Measurements from ENCODE around the gene RANBP10. TPM values are rescaled to one million over a fixed set of nuclear protein-coding genes. Genes with fewer than 3 reads are reported as not detected.
"Not testable (repeated sequence)": the region's sequence is repeated elsewhere in the genome, so short reads cannot be mapped to it uniquely, and the experiment has no call there.

The RANBP10 gene
- total RNA-seq, 1 donor from 2014 or later = 11.4 TPM

DNA sequence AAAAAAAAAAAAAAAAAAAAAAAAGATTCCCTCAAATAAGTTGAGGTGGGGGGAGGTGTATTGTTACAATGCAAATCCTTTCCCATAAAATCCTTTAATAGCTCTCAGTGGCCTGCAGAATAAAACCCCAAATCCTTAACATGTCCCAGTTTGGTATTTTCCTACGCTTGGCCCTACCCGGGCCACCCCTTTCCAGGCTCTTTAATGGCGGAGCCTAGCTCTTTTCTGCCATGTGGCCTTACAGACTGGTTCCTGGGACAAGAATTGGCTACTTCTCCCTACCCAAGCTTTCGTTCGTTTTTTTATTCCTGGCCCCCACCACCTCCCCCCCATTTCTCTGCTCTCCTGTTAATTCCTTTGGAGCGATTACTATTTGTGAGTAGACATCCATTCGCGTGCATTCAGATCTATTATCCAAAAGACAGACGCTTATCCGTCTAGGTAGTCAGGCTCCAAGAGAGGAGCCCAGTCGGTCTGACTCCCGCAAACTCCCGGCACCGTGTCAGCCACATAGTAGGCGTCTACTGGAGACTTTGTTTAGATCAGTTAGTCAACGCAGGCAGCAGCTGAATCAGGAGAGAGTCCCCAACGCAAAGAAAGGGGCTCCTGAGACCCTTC is 34.9 kb upstream of the RANBP10 start:
- Histone ChIP-seq H3K4me2 (peak overlapping the region; percentile 91), H3K36me3 (no peaks in the 10 kb centered on the region), H3K4me3 (peak overlapping the region; percentile 96), H3K27ac (peak overlapping the region; percentile 91), H3K4me1 (peaks cover 24% of the 10 kb centered on the region), H3K9me3 (ENCODE audit: low read depth) (no peaks in the 10 kb centered on the region), H2AFZ (replicated peaks) (peak overlapping the region; percentile 100), H3K9ac (no peak overlapping the region), H3K79me2 (ENCODE audit: low read depth) (peaks cover 31% of the 10 kb centered on the region), H3K27me3 (no peaks in the 10 kb centered on the region), H3F3A (ENCODE audit: low read depth) (peaks cover 37% of the 10 kb centered on the region), H4K20me1 (ENCODE audit: low read depth) (peaks cover 24% of the 10 kb centered on the region)
- peak overlapping the region; percentile 93 for H3K4me3 Mint-ChIP-seq
- no peaks in the 10 kb centered on the region for H3K9me3 Mint-ChIP-seq
- H3K4me1 Mint-ChIP-seq = peaks cover 35% of the 10 kb centered on the region
- TF ChIP-seq EZH2 (IDR thresholded peaks at IDR 0.05) = no peak
- TF ChIP-seq, protein P1, sequence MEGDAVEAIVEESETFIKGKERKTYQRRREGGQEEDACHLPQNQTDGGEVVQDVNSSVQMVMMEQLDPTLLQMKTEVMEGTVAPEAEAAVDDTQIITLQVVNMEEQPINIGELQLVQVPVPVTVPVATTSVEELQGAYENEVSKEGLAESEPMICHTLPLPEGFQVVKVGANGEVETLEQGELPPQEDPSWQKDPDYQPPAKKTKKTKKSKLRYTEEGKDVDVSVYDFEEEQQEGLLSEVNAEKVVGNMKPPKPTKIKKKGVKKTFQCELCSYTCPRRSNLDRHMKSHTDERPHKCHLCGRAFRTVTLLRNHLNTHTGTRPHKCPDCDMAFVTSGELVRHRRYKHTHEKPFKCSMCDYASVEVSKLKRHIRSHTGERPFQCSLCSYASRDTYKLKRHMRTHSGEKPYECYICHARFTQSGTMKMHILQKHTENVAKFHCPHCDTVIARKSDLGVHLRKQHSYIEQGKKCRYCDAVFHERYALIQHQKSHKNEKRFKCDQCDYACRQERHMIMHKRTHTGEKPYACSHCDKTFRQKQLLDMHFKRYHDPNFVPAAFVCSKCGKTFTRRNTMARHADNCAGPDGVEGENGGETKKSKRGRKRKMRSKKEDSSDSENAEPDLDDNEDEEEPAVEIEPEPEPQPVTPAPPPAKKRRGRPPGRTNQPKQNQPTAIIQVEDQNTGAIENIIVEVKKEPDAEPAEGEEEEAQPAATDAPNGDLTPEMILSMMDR (IDR thresholded peaks at IDR 0.05) = no peak
- no peak for TF ChIP-seq EZH2phosphoT487 (IDR thresholded peaks at IDR 0.05)
- DNase-seq (ENCODE audit: low spot score) = no peak
- H3K27me3 Mint-ChIP-seq (ENCODE audit: insufficient read depth, low read depth) = peaks cover 3% of the 10 kb centered on the region
- H3K36me3 Mint-ChIP-seq = no peaks in the 10 kb centered on the region
- peak overlapping the region; percentile 97 for H3K27ac Mint-ChIP-seq

DNA sequence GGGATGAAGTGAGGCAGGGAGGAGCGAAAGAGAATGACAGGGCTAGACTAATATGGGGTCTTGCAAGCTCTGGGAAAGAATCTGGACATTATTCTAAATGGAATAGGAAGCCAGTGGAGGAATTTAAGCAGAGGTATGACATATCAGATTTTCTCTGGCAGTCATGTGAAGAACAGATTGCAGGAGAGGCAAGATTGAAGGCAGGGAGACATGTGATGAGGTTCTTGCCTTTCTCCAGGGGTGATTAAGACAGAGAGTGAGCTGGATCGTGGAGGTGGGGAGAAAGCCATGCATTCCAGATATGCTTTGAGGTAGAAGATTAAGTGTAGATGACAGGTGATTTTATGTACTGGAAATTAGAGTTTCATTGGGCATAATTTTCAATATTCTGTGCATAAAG is 31.5 kb upstream of the RANBP10 start:
- TF ChIP-seq EZH2 (IDR thresholded peaks at IDR 0.05) (no peak), EZH2phosphoT487 (IDR thresholded peaks at IDR 0.05) (no peak)
- TF ChIP-seq, protein P1 (IDR thresholded peaks at IDR 0.05) = no peak
- Mint-ChIP-seq H3K27ac (no peak overlapping the region), H3K4me3 (peak overlapping the region; percentile 4), H3K4me1 (peaks cover 9% of the 10 kb centered on the region), H3K9me3 (no peaks in the 10 kb centered on the region), H3K27me3 (ENCODE audit: insufficient read depth, low read depth) (peaks cover 8% of the 10 kb centered on the region), H3K36me3 (no peaks in the 10 kb centered on the region)
- H4K20me1 ChIP-seq (ENCODE audit: low read depth) = peaks cover under 1% of the 10 kb centered on the region
- no peaks in the 10 kb centered on the region for H3K4me1 ChIP-seq
- no peak overlapping the region for H3K4me3 ChIP-seq
- H3K36me3 ChIP-seq = no peaks in the 10 kb centered on the region
- no peak overlapping the region for H3K4me2 ChIP-seq
- no peak overlapping the region for H2AFZ ChIP-seq (replicated peaks)
- no peak overlapping the region for H3K27ac ChIP-seq
- H3K9me3 ChIP-seq (ENCODE audit: low read depth) = no peaks in the 10 kb centered on the region
- no peaks in the 10 kb centered on the region for H3K27me3 ChIP-seq
- peaks cover 8% of the 10 kb centered on the region for H3K79me2 ChIP-seq (ENCODE audit: low read depth)
- no peak for DNase-seq (ENCODE audit: low spot score)
- peaks cover 12% of the 10 kb centered on the region for H3F3A ChIP-seq (ENCODE audit: low read depth)
- H3K9ac ChIP-seq = no peak overlapping the region

DNA sequence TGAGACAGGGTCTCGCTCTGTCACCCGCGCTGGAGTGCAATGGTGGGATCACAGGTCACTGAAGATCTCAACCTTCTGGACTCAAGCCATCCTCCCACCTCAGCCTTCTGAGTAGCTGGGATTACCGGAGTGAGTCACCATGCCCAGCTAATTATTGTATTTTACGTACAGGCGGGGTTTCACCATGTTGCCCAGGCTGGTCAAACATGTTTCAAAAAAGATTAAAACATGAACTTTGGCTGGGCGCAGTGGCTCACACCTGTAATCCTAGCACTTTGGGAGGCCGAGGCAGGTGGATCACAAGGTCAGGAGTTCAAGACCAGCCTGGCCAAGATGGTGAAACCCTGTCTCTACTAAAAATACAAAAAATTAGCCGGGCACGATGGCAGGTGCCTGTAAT is 30.8 kb upstream of the RANBP10 start:
- H3K36me3 Mint-ChIP-seq; H3K36me3 ChIP-seq; H3K4me2 ChIP-seq; H3K27ac ChIP-seq; H2AFZ ChIP-seq (replicated peaks); H3K27ac Mint-ChIP-seq; H3K9ac ChIP-seq; H4K20me1 ChIP-seq (ENCODE audit: low read depth); H3F3A ChIP-seq (ENCODE audit: low read depth); H3K27me3 Mint-ChIP-seq (ENCODE audit: insufficient read depth, low read depth); H3K4me3 Mint-ChIP-seq; H3K9me3 Mint-ChIP-seq; DNase-seq (ENCODE audit: low spot score); H3K4me1 ChIP-seq; H3K9me3 ChIP-seq (ENCODE audit: low read depth); H3K27me3 ChIP-seq; H3K4me3 ChIP-seq: not testable (repeated sequence)
- H3K4me1 Mint-ChIP-seq = peaks cover 14% of the 10 kb centered on the region
- peaks cover 14% of the 10 kb centered on the region for H3K79me2 ChIP-seq (ENCODE audit: low read depth)

DNA sequence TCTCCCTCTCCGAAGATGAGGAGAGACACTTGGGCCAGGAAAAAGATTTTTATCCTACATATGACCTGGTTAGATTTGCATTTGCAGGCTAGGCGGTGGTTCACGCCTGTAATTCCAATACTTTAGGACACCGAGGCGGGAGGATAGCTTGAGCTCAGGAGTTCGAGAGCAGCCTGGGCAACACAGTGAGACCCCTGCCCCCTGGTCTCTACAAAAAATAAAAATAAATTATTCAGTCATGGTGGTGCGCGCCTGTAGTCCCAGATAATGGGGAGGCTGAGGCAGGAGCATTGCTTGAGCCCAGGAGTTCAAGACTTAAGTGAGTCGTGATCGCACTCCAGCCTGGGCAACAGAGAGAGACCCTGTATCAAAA is 27.9 kb upstream of the RANBP10 start:
- Histone ChIP-seq H4K20me1 (ENCODE audit: low read depth) (no peaks in the 10 kb centered on the region), H3K79me2 (ENCODE audit: low read depth) (peaks cover 15% of the 10 kb centered on the region), H3K4me3 (peak overlapping the region; percentile 76), H3K4me2 (peak overlapping the region; percentile 86), H3K9me3 (ENCODE audit: low read depth) (no peaks in the 10 kb centered on the region), H3K36me3 (no peaks in the 10 kb centered on the region), H3K27me3 (no peaks in the 10 kb centered on the region), H3K27ac (no peak overlapping the region), H2AFZ (replicated peaks) (peak overlapping the region; percentile 55), H3K9ac (no peak overlapping the region), H3F3A (ENCODE audit: low read depth) (no peaks in the 10 kb centered on the region), H3K4me1 (no peaks in the 10 kb centered on the region)
- TF ChIP-seq, protein P1 (IDR thresholded peaks at IDR 0.05) = no peak
- TF ChIP-seq EZH2phosphoT487 (IDR thresholded peaks at IDR 0.05) (no peak), EZH2 (IDR thresholded peaks at IDR 0.05) (no peak)
- DNase-seq (ENCODE audit: low spot score) = no peak
- Mint-ChIP-seq H3K4me1 (peaks cover 9% of the 10 kb centered on the region), H3K9me3 (no peaks in the 10 kb centered on the region), H3K27me3 (ENCODE audit: insufficient read depth, low read depth) (peaks cover 9% of the 10 kb centered on the region), H3K27ac (peak overlapping the region; percentile 42), H3K4me3 (peak overlapping the region; percentile 90), H3K36me3 (no peaks in the 10 kb centered on the region)
